GM18511 (cell line): ENCODE measurements around the gene DKK3.
"Not testable (repeated sequence)": the region's sequence is repeated elsewhere in the genome, so short reads cannot be mapped to it uniquely, and the experiment has no call there.

Experiments used
- ATAC-seq: cut with Tn5 transposase; IDR thresholded peaks from one replicate; pipeline ENCODE4 v1.9.1; 2021; ENCODE audit warnings: mild to moderate bottlenecking, moderate library complexity; ENCODE audit not compliant: unreplicated experiment

Gene DKK3

GRCh38 chr11:12007769-12008737 is at the start of gene DKK3:
Gene DKK3 (minus strand): TSS chr11:12008626. CDS start chr11:12008582, 44 bp downstream.
- no peak for ATAC-seq

- ATAC-seq: no peak
Observed at GRCh38 chr11:12057299-12057980, 49.0 kb upstream of the DKK3 start.

GRCh38 chr11:12056119-12056518 is 47.7 kb upstream of the DKK3 start:
- ATAC-seq: no peak

DNA sequence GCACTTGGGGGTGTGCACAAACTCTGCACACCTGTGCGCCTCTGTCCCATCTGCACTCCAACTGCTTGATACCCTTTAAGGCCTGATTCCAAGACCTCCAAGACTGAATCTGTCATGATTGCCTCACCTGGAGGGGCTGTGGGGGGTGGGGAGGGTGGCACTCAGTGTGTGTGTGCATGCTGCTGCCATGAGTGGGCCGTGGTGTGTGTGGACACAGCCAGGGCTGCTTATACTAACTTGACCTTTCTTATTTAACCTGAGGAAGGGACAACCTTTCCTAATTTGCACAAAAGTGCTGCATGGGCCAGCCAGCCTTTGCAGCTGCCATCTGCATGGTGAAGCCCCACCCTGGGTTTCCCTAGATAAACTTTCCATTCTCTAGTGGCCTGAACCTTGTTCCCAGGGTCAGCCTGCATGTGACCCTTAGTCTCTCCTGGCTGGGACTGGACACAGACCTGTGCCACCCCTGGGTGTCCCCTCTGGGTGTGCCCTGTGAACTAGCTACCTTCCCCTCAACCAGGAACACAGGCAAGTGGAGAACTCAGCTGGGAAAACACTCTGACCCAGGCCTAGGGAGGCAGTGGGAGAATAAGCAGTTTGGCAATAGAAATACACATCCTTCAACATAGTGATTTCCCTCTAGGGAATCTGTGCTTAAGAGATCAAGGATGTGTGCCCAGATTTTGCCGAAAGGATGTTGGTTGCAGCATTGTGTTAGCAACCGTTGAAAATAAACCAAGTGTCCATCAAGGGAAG is 45.4 kb upstream of the DKK3 start:
- ATAC-seq: no peak

GRCh38 chr11:12052676-12053605 is 44.5 kb upstream of the DKK3 start:
- no peak for ATAC-seq

GRCh38 chr11:12051287-12051662 is 42.8 kb upstream of the DKK3 start:
- no peak for ATAC-seq

DNA sequence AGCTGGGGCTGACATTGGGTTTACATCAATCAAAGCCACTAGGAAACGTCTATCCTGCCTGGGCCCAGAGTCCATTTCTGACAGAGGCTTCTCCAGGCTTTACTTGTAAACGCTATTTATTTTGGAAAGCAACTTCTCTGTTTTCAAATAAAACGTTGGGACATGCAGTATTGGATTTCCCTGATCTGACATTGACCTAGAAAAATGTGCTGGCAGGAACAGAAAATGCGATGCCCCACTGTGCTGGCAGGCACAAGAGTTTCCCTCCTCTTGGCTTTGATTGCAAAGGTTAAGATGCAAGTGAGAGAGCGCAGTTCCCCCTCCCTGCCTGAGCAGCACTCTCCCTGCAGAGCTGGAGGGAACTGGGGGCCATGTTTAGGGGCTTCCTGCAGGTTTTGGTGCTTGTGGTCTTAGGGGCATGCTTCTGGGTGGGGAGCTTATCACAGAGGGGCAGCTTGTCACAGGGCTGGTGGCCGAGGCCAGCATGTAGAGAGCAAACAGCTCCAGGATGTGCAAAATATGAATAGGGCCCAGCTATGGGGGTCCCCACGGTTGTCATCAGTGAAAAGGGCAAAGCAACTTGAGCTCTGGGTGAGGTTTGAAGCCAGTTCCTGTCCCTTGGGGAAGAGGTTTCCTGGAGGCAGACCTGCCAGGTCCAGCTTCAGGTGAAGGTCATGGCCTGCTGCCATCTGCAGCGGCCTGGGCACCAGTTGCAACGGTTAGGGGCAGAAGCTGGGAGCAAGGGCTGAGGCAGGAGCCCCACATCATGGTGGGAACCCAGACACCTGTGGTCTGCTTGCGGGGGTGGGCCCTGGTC is 42.3 kb upstream of the DKK3 start:
- no peak for ATAC-seq

GRCh38 chr11:12048936-12049790 is 40.7 kb upstream of the DKK3 start:
- ATAC-seq: no peak

- ATAC-seq: no peak
Observed at GRCh38 chr11:12046636-12047236, 38.3 kb upstream of the DKK3 start.

DNA sequence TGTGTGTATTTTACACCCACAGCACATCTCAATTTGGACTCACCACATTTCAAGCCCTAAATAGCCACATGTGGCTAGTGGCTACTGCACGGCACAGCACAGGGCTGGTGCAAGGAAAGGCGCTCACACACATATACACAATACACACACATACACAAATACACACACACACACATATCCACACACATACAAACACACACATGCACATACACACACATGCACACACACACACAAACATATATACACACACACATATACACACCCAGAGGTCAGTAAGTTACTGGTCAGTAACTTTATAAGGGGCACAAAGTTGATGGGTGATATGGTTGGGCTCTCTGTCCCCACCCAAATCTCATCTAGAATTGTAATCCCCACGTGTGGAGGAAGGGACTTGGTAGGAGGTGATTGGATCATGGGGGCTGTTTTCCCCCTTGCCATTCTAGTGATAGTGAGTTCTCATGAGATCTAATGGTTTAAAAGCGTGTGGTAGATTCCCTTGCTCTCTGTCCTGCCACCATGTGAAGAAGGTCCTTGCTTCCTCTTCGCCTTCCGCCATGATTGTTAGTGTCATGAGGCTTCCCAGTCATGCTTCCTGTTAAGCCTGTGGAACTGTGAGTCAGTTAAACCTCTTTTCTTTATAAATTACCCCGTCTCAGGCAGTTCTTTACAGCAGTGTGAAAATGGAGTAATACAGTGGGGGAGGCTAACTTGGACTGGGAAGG is 37.6 kb upstream of the DKK3 start:
- no peak for ATAC-seq

- no peak for ATAC-seq
Observed at GRCh38 chr11:12044799-12045198, 36.4 kb upstream of the DKK3 start.

- peak; percentile 72 for ATAC-seq
Observed at GRCh38 chr11:12043959-12044791, 35.7 kb upstream of the DKK3 start.

- no peak for ATAC-seq
Observed at GRCh38 chr11:12043221-12043620, 34.8 kb upstream of the DKK3 start.

DNA sequence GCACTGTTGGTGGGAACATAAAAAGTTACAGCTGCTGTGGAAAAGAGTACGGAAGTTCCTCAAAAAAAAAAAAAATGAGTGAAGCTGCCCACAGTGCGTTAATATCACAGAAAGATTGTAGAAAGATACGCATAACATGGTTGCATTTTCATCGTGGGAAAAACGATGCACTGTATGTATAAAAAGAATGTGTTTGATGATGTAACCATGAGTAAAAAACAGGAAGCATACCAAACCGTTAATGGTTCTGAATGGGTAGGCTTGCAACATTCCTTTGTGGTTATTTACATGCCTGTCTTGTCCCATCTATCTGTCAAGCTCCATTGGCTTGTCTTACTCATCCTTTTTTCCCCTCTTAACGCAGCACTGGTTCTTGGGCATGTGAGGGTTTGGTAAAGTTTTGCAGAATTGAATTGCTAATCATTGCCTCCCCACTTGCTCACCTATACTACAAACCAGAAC is 33.8 kb upstream of the DKK3 start:
- no peak for ATAC-seq

DNA sequence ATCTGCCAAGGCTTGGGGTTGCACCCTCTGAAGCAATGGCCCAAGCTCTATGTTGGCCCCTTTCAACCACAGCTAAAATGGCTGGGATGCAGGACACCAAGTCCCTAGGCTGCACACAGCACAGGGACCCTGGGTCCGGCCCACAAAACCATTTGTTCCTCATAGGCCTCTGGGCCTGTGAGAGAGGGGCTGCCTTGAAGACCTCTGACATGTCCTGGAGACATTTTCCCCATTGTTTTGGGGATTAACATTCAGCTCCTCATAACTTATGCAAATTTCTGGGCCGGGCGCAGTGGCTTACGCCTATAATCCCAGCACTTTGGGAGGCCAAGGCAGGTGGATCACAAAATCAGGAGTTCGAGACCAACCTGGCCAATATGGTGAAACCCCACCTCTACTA is 32.3 kb upstream of the DKK3 start:
- ATAC-seq: not testable (repeated sequence)

GRCh38 chr11:12032968-12033367 is 24.5 kb upstream of the DKK3 start:
- ATAC-seq: no peak
